Stromal cell of bone marrow (primary cell): ENCODE data around the gene LZTR1.
"Not testable (repeated sequence)": the region's sequence is repeated elsewhere in the genome, so short reads cannot be mapped to it uniquely, and the experiment has no call there.

ENCODE experiments used
- DNase-seq: peaks from one replicate; pipeline ENCODE4 v3.0.0-alpha.2; 2012; ENCODE audit warnings: low read depth

The LZTR1 gene

DNA sequence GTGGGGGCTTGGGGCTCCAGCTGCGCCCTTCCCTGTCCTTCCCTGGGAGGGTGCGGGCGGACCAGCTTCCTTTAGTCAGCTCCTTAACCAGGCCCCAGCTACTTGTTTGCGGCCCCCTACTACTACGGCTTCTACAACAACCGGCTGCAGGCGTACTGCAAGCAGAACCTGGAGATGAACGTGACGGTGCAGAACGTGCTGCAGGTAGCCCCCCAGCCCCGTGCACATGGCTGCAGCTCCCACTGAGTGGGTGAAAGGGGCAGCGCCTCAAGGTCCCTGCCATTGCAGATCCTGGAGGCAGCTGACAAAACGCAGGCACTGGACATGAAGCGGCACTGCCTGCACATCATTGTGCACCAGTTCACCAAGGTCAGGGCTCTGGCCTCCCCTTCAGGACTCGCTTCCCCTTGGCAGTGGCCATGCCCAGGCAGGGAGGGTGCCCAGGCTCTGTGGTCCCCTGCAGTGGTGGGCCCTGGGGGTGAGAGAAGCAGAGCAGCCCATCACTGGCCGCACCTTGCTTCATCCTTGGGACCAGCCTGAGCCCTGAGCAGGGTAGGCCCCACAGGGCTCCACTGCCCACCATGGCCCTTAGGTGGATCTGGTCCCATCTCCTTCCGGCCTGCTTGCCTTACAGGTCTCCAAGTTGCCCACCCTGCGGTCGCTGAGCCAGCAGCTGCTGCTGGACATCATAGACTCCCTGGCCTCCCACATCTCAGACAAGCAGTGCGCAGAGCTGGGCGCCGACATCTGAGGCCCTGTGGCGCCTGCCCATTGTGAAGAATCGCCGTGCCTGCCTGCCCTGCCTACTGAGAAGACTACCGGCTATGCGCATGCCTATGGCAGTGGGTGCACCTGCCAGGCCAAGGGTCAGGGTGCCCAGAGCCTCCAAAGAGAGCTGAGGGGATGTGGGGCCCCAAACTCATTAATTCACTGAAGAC, 14.8 kb downstream of the LZTR1 start:
- DNase-seq, result no peak

DNA sequence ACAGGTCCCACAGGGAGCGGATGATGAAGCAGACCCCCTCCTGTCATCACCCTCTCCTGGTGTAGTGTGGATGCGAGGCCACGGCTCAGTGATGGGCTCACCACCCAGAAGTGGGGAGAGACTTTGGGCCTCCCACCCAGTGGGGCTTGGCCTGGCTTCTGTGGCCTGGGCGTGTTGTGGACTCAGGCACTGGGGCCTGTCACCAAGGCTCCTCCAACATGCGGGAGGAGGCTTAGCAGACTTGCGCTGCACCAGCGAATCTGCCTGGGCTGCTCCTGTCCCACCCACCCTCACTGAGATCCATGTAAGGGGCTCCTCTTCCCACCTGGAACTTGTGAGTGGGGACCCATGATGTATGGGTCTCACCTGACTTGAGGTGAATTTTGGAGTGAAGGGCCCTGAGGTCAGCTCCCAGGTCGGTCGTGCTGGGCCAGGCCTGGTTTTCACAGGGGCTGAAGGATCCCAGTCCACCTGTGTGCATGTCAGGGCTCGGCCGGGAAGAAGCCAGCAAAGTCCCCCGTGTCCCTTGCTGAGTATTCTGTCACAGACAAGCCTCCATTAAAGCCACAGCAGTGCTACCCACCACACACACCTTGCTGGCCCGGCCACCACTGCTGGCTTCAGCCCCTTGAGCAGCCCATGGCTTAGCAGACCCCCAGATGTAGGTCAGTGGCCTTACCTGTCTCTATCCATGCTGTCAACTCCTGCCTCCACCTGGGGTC, 15.6 kb downstream of the LZTR1 start:
- no peak for DNase-seq

DNA sequence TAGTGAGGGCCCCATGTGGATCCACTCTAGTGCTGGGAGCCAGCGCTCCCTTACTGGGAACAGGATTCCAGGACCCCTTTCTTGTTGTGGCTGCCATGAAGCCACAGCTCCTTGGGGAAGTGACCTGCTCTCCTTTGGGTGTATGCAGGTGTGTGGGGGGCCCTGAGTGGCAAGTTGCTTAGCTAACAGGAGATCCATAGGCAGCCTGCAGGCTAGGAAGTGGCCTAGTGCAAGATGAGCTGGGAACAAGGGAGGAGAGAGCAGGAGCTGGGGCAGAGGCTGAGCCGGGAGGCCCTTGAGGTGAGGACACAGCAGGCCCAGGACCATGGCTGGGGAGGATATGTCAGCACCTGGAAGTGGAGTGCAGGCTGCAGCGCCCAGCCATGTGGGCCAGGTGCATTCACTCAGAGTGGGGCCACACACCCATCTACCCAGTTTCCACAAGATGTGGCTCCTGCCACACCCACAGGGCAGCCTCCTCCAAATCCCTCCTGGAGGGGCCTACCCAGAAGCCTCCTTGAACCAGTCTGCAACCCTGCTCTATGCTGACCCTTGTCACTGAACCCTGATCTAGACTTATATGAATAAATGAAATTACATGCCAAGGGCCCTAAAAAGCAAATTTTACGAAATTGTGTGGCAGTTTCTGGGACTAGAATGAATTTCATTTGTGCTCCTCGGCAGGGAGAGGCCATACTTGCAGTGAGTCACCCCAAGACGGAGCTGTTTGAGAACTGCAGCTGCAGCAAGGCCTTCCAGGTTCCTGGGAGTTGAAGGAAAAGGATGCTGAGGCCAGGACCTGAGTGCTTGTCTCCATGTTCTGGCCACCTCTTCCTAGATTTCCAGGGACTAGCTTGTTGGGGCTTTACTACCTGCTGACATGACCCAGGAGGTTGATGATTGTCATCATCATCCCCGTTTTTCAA, 16.6 kb downstream of the LZTR1 start:
- DNase-seq, result no peak

DNA sequence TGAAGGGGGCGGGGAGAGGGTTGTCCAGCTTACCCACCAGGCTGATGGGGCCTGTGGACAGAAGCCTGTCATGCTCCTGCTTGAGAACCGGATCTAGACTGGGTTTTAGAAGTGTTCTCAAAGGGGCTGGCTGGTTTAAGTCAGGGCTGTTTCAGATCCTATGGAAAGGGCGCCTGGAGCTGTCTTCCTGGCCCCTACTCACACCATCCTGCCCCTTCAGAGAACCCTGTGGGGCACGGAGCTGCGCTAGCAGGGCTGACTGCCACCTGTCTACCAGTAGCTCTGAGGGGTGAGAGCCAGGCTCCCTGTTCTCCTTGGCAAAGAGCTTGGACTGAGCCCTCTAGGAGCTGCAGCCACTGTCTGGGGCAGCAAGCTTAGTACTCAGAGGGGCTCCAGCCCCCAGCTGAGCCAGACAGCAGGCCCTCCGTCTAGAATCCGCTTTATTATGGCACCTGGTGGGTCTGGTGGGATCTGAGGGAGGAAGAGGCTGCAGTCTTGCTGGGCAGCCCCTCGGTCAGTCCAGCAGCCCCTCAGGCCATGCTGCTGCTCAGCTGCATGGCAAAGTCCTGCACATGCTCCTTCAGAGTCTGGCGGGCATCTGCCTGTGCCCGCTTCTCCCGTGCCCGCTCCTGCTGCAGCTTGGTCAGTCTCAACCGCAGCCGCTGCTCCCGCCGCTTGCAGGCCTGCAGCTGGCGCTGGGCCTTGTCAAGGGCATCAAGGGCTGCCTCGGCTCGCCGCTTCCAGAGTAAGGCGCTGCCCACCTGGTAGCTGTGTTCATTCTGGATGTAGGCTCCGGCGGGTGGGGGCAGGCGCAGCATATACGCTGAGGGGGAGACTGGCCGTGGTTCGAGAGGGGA, 17.5 kb downstream of the LZTR1 start:
- no peak for DNase-seq

DNA sequence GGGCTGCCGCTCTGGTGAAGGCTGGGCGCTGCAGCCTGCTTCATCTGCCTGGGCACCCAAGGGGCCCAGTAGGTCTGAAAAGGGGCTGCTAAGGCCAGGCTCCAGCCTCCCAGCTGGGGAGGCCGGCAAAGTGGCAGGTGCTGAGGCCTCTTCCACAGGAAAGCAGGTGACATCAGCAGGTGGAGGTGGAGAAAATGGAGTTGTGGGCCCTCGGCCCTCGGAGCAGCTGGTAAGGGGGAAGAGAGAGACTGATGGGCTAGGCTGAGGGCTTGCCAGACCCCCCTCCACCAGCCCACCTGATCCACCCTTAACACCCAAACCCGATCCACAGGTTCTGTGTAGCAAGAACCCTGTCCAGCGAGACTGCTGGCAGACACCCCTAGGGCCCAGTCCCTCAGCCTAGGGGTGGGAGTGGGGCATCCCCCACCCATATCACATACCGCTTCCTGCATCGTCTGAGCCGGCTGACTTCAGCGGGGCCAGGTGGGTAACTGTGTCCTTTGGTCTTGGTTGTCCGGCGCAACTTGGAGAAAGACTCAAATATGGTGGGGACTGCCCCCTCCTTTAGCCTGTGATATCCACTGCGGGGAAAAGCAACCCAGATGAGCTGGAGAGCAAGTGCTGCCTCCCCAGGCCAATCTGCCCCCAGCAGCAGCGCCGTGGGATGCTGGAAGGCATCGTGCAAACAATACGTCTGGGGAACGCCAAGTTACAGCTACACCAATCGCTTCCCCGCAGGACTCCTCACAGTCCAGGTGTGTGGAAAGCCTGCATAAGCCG, 18.3 kb downstream of the LZTR1 start:
- DNase-seq, result no peak

DNA sequence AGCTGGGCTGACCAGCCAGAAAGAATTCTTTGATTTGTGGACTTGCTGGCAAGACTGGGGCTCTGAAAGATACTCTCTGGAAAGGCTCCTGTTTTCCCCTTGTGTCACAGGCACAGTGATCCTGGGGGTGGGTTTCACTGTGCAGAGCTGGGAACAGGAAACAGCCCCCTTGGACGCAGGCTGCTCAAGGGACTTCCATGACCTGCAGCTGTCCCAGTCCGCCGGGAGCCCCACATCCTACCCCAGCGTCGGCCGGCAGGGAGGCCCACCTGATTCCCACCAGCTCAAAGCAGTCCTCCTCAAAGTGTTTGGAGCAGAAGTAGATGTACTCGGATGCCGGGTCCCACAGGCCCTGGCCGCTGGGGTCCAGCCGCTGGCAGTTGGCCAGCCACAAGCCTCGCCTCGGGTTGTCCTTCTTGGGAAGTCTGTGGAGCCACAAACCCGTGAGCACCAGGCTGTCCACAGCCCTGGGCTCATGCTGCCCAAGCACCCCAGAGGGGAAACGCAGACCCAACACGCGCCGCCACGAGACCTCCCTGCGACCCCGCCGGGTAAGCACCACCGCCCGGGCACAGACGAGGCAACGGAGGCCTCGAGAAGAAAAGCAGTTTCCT, 19.0 kb downstream of the LZTR1 start:
- DNase-seq, result no peak

DNA sequence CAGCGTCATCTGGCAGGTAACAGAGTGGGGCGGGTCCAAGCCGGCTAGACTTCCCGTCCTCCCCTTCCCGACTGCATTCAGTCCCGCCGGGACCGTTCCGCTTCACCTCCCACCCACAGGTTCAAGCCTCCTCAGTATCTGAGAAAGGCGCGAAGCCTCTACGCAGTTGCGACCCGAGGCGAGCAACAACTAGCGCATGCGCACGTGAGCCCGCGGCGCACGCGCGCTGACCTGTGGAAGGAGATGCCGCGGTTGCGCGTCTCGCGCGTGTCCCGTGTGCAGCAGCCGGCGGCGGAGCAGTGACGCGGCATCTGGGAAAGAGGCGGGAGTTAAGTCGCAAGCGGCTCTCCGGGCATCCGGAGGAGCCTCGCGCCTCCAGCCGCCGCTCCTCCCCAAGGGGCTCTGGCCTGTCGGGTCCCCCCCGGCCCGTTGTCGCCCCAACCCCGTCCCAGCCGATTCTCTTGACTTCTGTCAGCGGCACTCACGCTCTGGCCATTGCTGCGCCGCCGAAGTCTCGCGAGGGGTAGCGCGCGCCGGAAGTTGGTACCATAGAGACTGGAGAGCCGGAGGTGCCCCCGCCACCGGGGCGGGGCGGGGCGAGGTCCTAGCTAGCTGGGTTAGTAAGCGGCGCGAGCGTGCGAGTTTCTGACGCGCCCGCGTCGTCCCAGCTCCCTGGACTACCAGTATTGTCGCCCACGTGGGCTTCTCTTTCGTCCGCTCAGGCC, 19.7 kb downstream of the LZTR1 start, which contains the start of gene THAP7:
Gene THAP7 (minus strand): TSS at position 518 of the 725 bp plus-strand sequence. CDS start 207 bp downstream, at position 311.
- DNase-seq, result peak; percentile 87

GRCh38 chr22:21003782-21004181, 21.7 kb downstream of the LZTR1 start:
- no peak for DNase-seq

- not testable (repeated sequence) for DNase-seq
Observed at GRCh38 chr22:21009208-21009607, 27.1 kb downstream of the LZTR1 start.

DNA sequence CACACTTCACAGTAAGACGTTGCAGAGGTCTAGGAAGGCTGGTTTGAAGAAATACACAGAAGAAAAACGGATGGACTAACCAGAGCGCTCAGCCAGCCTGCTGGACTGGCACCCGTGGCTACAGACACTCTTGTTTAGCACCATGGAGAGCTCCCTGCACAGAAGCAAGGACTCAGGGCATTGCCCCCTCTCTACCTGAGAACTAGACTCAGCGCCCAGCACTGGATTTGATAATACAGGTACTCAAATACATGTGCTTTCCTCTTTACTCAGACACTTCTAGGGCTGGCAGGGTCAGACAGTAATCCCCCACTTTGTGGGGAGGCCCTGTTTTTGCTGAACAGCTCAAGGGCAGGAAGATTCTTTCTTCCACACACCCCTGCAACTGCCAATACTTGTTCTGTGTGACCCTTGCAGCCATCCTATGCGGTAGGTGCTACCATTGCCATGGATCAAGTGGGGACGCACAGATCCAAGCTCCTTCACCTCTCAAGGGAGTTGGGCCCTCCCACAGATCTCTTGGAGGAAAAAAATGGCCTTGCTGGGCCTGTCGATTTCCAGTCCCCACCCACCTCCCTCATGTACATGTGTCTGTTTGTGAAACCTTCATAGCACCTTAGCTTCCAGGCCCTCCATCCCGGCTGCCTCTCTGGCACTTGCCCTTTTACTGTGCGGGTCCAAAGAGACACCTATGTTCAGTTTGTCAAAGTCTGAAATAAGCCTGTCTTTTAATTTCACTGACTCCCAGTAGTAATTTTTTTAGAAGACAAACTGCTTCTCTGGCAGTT, 27.7 kb downstream of the LZTR1 start:
- no peak for DNase-seq

GRCh38 chr22:21010426-21011113, 28.5 kb downstream of the LZTR1 start:
- no peak for DNase-seq

DNA sequence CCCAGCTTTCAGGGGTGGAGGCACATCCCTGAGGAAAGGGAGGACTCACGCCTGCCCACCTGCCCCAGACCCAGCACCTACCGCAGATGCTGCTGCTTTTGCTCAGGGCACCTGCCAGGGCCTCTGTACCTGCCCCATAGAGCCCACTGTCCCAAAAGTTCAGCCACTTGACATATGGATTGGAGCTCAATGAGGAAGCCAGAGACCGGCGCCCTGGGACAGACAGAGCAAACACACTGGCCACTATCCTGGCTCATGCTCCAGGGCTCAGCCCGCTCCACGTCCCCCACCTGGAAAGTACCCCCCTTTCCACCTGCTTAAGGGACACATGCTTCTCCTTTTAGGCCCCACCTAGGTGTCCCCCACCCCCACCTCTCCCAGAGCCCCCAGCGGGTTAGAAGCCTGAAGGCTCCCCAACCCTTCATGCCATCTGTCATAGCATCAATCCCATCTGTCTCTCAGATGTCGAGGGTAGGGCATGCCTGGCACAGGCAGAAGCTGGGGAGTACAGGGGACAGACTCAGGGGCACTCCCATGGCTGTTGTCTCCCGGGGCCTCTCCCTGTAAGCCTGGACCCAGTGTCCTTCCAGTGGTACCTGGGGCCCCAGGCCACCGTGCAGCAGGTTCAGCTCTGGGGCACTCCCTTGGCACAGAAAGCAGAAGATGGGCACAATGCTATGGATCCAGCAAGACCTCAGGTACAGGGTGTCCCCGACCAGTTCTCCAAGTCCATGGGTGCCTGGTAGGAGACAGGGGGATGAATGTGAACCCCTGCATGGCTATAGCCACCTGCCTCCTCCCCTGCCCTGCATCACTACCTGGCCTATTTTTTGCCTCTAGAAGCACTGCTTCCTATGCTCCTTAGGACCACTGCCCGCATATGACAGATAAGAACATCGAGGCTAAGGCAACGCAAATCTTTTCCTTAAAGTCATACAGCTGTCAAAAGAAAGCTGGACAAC, 30.6 kb downstream of the LZTR1 start:
- no peak for DNase-seq

- no peak for DNase-seq
Observed at GRCh38 chr22:21013657-21014201, 31.6 kb downstream of the LZTR1 start.

DNA sequence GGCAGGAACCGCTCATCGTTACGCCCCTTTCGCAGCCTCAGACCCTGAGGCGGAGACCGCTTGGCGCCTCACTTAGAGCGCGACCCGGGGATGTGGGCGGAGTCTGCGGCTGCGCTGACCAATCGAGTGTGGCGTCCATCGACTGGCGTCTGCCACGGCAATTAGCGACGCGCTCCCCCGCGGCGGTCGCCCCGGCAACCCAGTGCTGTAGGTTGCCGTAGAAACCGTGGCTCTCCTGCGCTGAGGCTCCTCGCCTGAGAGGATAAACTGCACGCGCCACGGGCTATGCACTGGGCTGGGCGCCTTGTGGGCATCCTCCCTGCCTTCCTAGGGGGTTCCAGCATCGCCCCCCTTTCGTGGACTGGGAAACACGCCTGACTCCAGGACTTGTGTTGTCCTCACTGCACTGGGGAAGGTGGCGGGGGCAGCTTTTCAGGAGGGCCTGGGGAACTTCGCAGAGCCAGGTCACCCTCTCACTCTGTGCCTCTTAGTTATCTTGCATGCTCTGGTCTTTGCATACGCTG, 32.2 kb downstream of the LZTR1 start:
- DNase-seq, result peak; percentile 84

GRCh38 chr22:21014726-21015465, 32.8 kb downstream of the LZTR1 start, which contains the start of gene P2RX6:
Gene P2RX6, plus strand, starts transcription at chr22:21015165. Its CDS starts 10 bp downstream, at chr22:21015175.
- peak; percentile 28 for DNase-seq
